Endothelial cell of umbilical vein (primary cell): Measurements from ENCODE around the gene RPS28. TPM values are rescaled to one million over a fixed set of nuclear protein-coding genes. Genes with fewer than 3 reads are reported as not detected.
A peak's percentile ranks its signal among the peaks of the same experiment; 100 is the strongest.

Experiments used
- BruUV-seq: library from RNA; stranded (reverse); fragments of 400-500 nt; replicated peaks from 2 replicates; lab custom pipeline; 2021; lab: Mats Ljungman, UMichigan
- CTCF ChIA-PET: fragments of 300-600, 350-600 bp; sonication (Branson Sonifier 250); formaldehyde crosslinking; loops from one replicate; lab custom pipeline; 2021; ENCODE audit warnings: antibody characterized with exemption, inconsistent platforms; lab: Charles Lee
- POLR2A ChIA-PET: fragments of 300-600, 350-600 bp; sonication (Branson Sonifier 250); formaldehyde crosslinking; loops from one replicate; lab custom pipeline; 2021; ENCODE audit warnings: antibody characterized with exemption, inconsistent platforms; lab: Charles Lee
- DNase-seq: peaks from one replicate; pipeline ENCODE4 v3.0.0-alpha.2; 2011; ENCODE audit warnings: low read depth, low spot score
- FAIRE-seq: peaks from 2 replicates; lab custom pipeline; 2011; peaks lifted over from hg19 to GRCh38; lab: Jason Lieb, UNC
- H2AFZ ChIP-seq: 2 replicates; pipeline ENCODE4 v1.6.0; 2012; ENCODE audit warnings: low read depth, low read length, control low read depth, inconsistent platforms
- H3K27ac ChIP-seq: 2 replicates; pipeline ENCODE4 v1.5.1; 2011; ENCODE audit warnings: low read depth, mild to moderate bottlenecking, control low read depth, low read length, moderate library complexity; ENCODE audit not compliant: insufficient read depth
- H3K27me3 ChIP-seq, 2 experiments: 2 replicates each; pipeline versions ENCODE4 v1.6.0 to v1.6.1; 2011; ENCODE audit warnings: low read length in 2 of 2, mixed read lengths in 1 of 2; ENCODE audit not compliant: control insufficient read depth in 2 of 2, insufficient read depth in 2 of 2
- H3K36me3 ChIP-seq, 2 experiments: 2 replicates in 1 of 2; 3 replicates in 1 of 2; pipeline ENCODE4 v1.5.1; 2011; ENCODE audit warnings: low read length in 2 of 2, mild to moderate bottlenecking in 1 of 2, moderate library complexity in 1 of 2; ENCODE audit not compliant: control insufficient read depth in 2 of 2, insufficient read depth in 2 of 2; ENCODE audit errors: extremely low read depth in 1 of 2
- H3K4me1 ChIP-seq: 3 replicates; pipeline ENCODE4 v1.5.1; 2011; ENCODE audit warnings: mild to moderate bottlenecking, low read length; ENCODE audit not compliant: control insufficient read depth, insufficient read depth; ENCODE audit errors: extremely low read depth
- H3K4me2 ChIP-seq: 2 replicates; pipeline ENCODE4 v1.6.1; 2011; ENCODE audit warnings: low read length, control low read depth, mixed read lengths; ENCODE audit not compliant: insufficient read depth
- H3K4me3 ChIP-seq, 3 experiments: fragments of 200-600 bp in 1 of 3; sonication (generic), shearing (Covaris generic) in 1 of 3; replicated peaks in 1 of 3; 2 replicates each; pipeline ENCODE4 v1.5.1; 2011 to 2016; ENCODE audit warnings: control low read depth in 3 of 3, low read length in 3 of 3, mild to moderate bottlenecking in 2 of 3, inconsistent platforms in 1 of 3, low read depth in 1 of 3, moderate library complexity in 1 of 3; ENCODE audit not compliant: insufficient read depth in 1 of 3
- H3K79me2 ChIP-seq: 2 replicates; pipeline ENCODE4 v1.6.0; 2012; ENCODE audit warnings: low read length, inconsistent platforms; ENCODE audit not compliant: control insufficient read depth, insufficient read depth
- H3K9ac ChIP-seq: replicated peaks from 2 replicates; pipeline ENCODE3; 2011; ENCODE audit warnings: low read length, control low read depth; ENCODE audit not compliant: insufficient read depth; ENCODE audit errors: extremely low read depth
- H3K9me1 ChIP-seq: replicated peaks from 3 replicates; pipeline ENCODE4 v1.6.0; 2011; ENCODE audit warnings: mild to moderate bottlenecking, low read length; ENCODE audit not compliant: control insufficient read depth, insufficient read depth; ENCODE audit errors: extremely low read depth
- H3K9me3 ChIP-seq: replicated peaks from 2 replicates; pipeline ENCODE4 v1.5.1; 2012; ENCODE audit warnings: low read length, inconsistent platforms; ENCODE audit not compliant: control insufficient read depth, insufficient read depth
- H4K20me1 ChIP-seq: replicated peaks from 2 replicates; pipeline ENCODE3; 2011; ENCODE audit warnings: mild to moderate bottlenecking, low read length; ENCODE audit not compliant: control insufficient read depth, insufficient read depth; ENCODE audit errors: extremely low read depth
- CTCF ChIP-seq, 2 donors: IDR thresholded peaks; 1 replicate in 1 of 2; 2 replicates in 1 of 2; pipeline ENCODE4 v1.5.1; 2011; ENCODE audit warnings: low read length in 2 of 2, mild to moderate bottlenecking in 2 of 2, moderate library complexity in 2 of 2, control low read depth in 1 of 2, inconsistent platforms in 1 of 2, low read depth in 1 of 2; ENCODE audit not compliant: insufficient read depth in 1 of 2; ENCODE audit errors: extremely low read depth in 1 of 2
- EZH2 ChIP-seq: IDR thresholded peaks from 2 replicates; pipeline ENCODE4 v1.6.1; 2012; ENCODE audit warnings: borderline replicate concordance, low read depth, mild to moderate bottlenecking, moderate library complexity, low read length, inconsistent platforms; ENCODE audit not compliant: severe bottlenecking
- FOS ChIP-seq: IDR thresholded peaks from 2 replicates; pipeline ENCODE4 v1.6.1; 2011; ENCODE audit warnings: mild to moderate bottlenecking, low read length, moderate library complexity, borderline replicate concordance; ENCODE audit not compliant: insufficient read depth
- GATA2 ChIP-seq: IDR thresholded peaks from 2 replicates; pipeline ENCODE4 v1.7.0; 2011; ENCODE audit warnings: low read depth, mild to moderate bottlenecking, moderate library complexity, mixed read lengths, low read length; ENCODE audit not compliant: insufficient read length, insufficient read depth
- JUN ChIP-seq: IDR thresholded peaks from 2 replicates; pipeline ENCODE4 v1.6.1; 2011; ENCODE audit warnings: borderline replicate concordance, low read depth; ENCODE audit not compliant: insufficient read length, insufficient read depth
- MAX ChIP-seq: IDR thresholded peaks from 2 replicates; pipeline ENCODE4 v1.6.1; 2011; ENCODE audit not compliant: insufficient read depth, insufficient read length
- MYC ChIP-seq: IDR thresholded peaks from one replicate; pipeline ENCODE4 v1.6.1; 2011; ENCODE audit warnings: mild to moderate bottlenecking, low read depth, low read length
- POLR2A ChIP-seq: IDR thresholded peaks from 2 replicates; pipeline ENCODE4 v1.6.1; 2012; ENCODE audit warnings: low read depth, mild to moderate bottlenecking, control low read depth, low read length
- POLR2AphosphoS5 ChIP-seq: IDR thresholded peaks from 2 replicates; pipeline ENCODE4 v1.6.1; 2012; ENCODE audit warnings: low read depth, mild to moderate bottlenecking, control low read depth, low read length, moderate library complexity; ENCODE audit not compliant: insufficient read depth
- dilution Hi-C: fragments of 300-500 bp; cut with MboI; formaldehyde crosslinking; loops from one replicate; pipeline ENCODE4 v1.15.0; 2019; ENCODE audit warnings: low sequenced_read_pairs; ENCODE audit not compliant: extremely low pct_ligation_motif_present
- intact Hi-C: fragments of 100-400 bp; cut with micrococcal nuclease; formaldehyde crosslinking; loops from one replicate; pipeline ENCODE4 v1.10.0; 2022
- polyA plus RNA-seq, 4 experiments: library from polyadenylated mRNA; depleted of rRNA in 3 of 4; stranded (reverse) in 3 of 4; unstranded in 1 of 4; fragments of >200 nt; gene quantifications; 2 replicates each; pipeline versions ENCODE4 v1.2.1 to v1.2.3, GENCODE V29; 2011 to 2012; ENCODE audit warnings: missing spikeins in 1 of 4
- total RNA-seq: library from RNA; stranded (reverse); gene quantifications from 2 replicates; pipeline ENCODE4 v1.2.3, GENCODE V29; 2021

RPS28 gene
- total and polyA plus RNA-seq, 2 donors (not counting 3 experiments of a cell fraction or from before 2014, with no cell fraction given): 865 to 1,664 TPM

- no peak overlapping the region for H2AFZ ChIP-seq
- H3K4me1 ChIP-seq: peaks cover 32% of the 10 kb centered on the region
- BruUV-seq: no TSS peak
- no peak for FAIRE-seq
- ChIA-PET CTCF (interaction anchor here (0.6 to 1.9 kb wide), 2 partner anchors 9 to 225 kb away, joined by 3 to 6 read pairs; no protein-coding TSS in a partner anchor), POLR2A (interaction anchor here (0.8 kb wide), 1 partner anchor 79 kb away, joined by 4 read pairs; no protein-coding TSS in a partner anchor)
- no peaks in the 10 kb centered on the region for H4K20me1 ChIP-seq
- H3K9me3 ChIP-seq: no peaks in the 10 kb centered on the region
- no peak overlapping the region for H3K27ac ChIP-seq
- no peak overlapping the region for H3K9ac ChIP-seq
- peaks cover 1 to 6% of the 10 kb centered on the region in 2 experiments for H3K36me3 ChIP-seq
- no peak overlapping the region for H3K4me2 ChIP-seq
- dilution Hi-C loops (no loop called here), intact Hi-C loops (no loop called here)
- no peak overlapping the region for H3K4me3 ChIP-seq
- no peak for TF ChIP-seq MAX
- no peak for TF ChIP-seq EZH2
- TF ChIP-seq FOS: no peak
- no peak for TF ChIP-seq GATA2
- no peaks in the 10 kb centered on the region for H3K9me1 ChIP-seq
- no peak for DNase-seq
- H3K27me3 ChIP-seq: no peaks in the 10 kb centered on the region
- no peaks in the 10 kb centered on the region for H3K79me2 ChIP-seq
Observed at GRCh38 chr19:8338835-8339234, 17.5 kb downstream of the RPS28 start.

- peak overlapping the region; percentile 73 for H3K27ac ChIP-seq
- dilution Hi-C loops (no loop called here), intact Hi-C loops (no loop called here)
- H3K4me1 ChIP-seq: peaks cover 30% of the 10 kb centered on the region
- FAIRE-seq: peak; percentile 89
- peak; percentile 94 for DNase-seq
- H3K27me3 ChIP-seq: no peaks in the 10 kb centered on the region
- no peaks in the 10 kb centered on the region for H3K9me1 ChIP-seq
- ChIA-PET CTCF (interaction anchor here (0.9 to 3.0 kb wide), 8 partner anchors 8 to 166 kb away, joined by 3 to 17 read pairs (median 6); partner anchors contain the start of genes MARCHF2, NDUFA7 and RPS28), POLR2A (interaction anchor here (0.6 to 1.0 kb wide), 3 partner anchors 14 to 241 kb away, joined by 3 to 4 read pairs (median 3); no protein-coding TSS in a partner anchor)
- H3K4me2 ChIP-seq: peak overlapping the region; percentile 27
- peaks cover 0 to 2% of the 10 kb centered on the region in 2 experiments for H3K36me3 ChIP-seq
- no peaks in the 10 kb centered on the region for H3K9me3 ChIP-seq
- H3K4me3 ChIP-seq: no peak overlapping the region
- H3K9ac ChIP-seq: no peak overlapping the region
- no peaks in the 10 kb centered on the region for H3K79me2 ChIP-seq
- H4K20me1 ChIP-seq: no peaks in the 10 kb centered on the region
- H2AFZ ChIP-seq: peak overlapping the region; percentile 36
- TF ChIP-seq CTCF (IDR thresholded peaks at IDR 0.05; ENCODE audit: extremely low read depth in 1 of 2, insufficient read depth in 1 of 2, low read depth in 1 of 2, low read length in 2 of 2) (peak; percentile 5 to 47), EZH2 (no peak), JUN (no peak), GATA2 (no peak), POLR2A (no peak), POLR2AphosphoS5 (peak; percentile 88), FOS (peak; percentile 27), MYC (no peak), MAX (peak; percentile 12)
- no TSS peak for BruUV-seq
Observed at GRCh38 chr19:8340341-8341096, 19.2 kb downstream of the RPS28 start.
